RCC 7860 (cell line): ENCODE results near the gene ZC3H11A.
A peak's percentile ranks its signal among the peaks of the same experiment; 100 is the strongest.
"Not testable (repeated sequence)": the region's sequence is repeated elsewhere in the genome, so short reads cannot be mapped to it uniquely, and the experiment has no call there.

Source experiments
- DNase-seq: peaks from one replicate; pipeline ENCODE4 v3.0.0-alpha.2; 2015; ENCODE audit warnings: low spot score
- FAIRE-seq: peaks from 2 replicates; lab custom pipeline; 2012; peaks lifted over from hg19 to GRCh38; lab: Jason Lieb, UNC

Gene ZC3H11A

GRCh38 chr1:203795441-203796235 is at the start of gene ZC3H11A, which contains the start of gene ZBED6:
TSS of gene ZC3H11A (plus strand) at chr1:203795623. CDS start at chr1:203817071, 21,448 bp downstream.
TSS of gene ZBED6 (plus strand) at chr1:203795623. CDS start at chr1:203797523, 1,900 bp downstream.
- peak; percentile 83 for FAIRE-seq

DNA sequence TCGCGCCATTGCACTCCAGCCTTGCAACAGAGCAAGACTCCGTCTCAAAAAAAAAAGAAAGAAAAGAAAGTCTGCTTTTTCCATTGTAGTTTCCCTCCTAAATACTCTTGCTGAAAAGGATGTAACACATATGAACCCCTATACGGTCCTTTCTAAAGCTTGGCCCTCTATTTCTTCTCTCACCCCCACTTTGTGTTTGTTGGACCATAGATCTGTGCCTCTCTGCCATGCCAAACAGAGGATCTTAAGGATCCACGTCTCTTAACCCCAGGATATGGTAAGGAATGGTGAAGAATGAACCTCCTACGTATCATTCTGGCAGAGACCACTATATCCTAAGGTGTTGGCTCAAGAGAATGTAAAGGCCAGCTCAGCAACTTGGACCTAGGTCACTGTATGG is 49.1 kb upstream of the ZC3H11A start:
- DNase-seq (no peak), FAIRE-seq (no peak)

More at GRCh38 chr1:203795441-203796235, at the start of gene ZC3H11A, which contains the start of gene ZBED6:
- DNase-seq, result peak; percentile 95

GRCh38 chr1:203751051-203751450 is 44.4 kb upstream of the ZC3H11A start:
- FAIRE-seq, result no peak

GRCh38 chr1:203751618-203752361 is 43.6 kb upstream of the ZC3H11A start:
- DNase-seq, FAIRE-seq: not testable (repeated sequence)

More at GRCh38 chr1:203751051-203751450, 44.4 kb upstream of the ZC3H11A start:
- DNase-seq, result no peak

DNA sequence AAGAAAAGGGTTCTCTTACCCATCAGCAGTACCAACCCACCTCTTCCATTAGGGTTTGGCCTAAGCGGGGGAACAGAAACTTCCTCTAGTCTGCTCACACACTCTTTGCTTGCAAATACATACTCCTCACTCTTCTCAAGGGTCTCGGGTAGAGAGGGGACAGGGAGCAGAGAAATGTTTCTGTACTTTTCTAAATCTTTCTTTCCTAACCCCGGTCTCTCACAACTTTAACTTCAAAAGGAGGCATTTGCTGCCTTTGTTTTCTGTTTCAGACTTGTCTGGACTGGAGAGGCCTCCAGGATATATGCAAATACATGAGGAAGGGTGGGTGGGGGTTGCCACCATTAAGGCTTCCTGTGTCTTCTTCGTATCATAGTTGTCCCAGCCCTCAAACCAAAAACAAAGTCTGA is 41.0 kb upstream of the ZC3H11A start:
- no peak for FAIRE-seq
- no peak for DNase-seq

DNA sequence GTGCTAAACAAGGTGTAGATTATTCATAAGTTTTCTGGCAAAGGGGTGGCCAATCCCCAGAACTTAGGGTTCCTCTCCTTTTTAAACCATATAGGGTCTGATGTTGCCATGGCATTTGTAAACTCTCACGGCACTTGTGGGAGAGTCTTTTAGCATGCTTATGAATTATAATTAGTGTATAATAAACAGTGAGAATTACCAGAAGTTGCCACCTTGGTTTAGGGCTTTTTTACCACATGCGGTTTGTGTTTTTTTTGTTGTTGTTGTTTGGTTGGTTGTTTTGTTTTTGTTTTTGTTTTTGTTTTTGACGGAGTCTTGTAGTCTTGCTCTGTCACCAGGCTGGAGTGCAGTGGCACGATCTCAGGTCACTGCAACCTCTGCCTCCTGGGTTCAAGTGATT is 39.4 kb upstream of the ZC3H11A start:
- FAIRE-seq (no peak), DNase-seq (no peak)

DNA sequence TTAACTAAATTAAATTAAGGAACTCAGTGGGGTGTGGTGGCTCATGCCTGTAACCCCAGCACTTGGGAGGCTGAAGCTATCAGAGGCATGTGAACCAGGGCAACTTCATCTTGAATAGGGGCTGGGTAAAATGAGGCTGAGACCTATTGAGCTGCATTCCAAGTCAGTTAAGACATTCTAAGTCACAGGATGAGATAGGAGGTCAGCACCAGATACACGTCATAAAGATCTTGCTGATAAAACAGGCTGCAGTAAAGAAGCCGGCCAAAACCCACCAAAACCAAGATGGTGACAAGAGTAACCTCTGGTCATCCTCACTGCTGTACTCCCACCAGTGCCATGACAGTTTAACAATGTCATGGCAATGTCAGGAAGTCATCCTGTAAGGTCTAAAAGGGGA is 36.7 kb upstream of the ZC3H11A start:
- not testable (repeated sequence) for FAIRE-seq, DNase-seq

DNA sequence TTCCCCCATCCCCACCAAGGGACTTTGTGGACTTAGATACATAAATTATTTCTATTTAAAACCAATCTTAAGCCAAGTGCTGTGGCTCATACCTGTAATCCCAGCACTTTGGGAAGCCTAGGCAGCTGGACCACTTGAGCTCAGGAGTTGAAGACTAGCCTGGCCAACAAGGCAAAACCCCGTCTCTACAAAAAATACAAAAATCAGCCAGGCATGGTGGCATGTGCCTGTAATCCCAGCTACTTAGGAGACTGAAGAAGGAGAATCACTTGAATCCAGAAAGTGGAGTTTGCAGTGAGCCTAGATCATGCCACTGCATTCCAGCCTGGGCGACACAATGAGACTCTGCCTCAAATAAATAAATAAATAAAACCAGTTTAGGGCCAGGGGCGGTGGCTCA is 34.9 kb upstream of the ZC3H11A start:
- no peak for FAIRE-seq
- DNase-seq, result no peak

GRCh38 chr1:203761958-203762357 is 33.5 kb upstream of the ZC3H11A start:
- FAIRE-seq, DNase-seq: not testable (repeated sequence)

DNA sequence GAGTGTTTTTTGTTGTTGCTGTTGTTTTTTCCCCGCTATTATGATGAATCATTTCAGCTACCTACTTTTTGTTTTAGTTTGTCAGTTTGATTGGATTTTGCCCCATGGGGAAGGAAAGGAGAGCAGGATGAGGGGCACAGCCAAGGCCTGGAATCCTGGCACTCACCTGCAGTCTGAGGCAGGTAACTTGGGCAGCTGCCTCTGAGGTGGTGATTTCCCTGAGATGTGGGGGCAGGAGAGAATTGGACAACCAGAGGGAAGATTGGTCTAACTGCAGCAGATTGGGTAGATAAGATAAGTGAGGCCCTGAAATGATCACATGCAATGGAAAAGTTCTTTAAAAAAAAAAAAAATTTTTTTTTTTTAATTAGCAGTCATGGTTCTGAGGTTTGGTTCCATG is 31.9 kb upstream of the ZC3H11A start:
- DNase-seq, result no peak

GRCh38 chr1:203764105-203765028 is 31.1 kb upstream of the ZC3H11A start:
- DNase-seq (no peak), FAIRE-seq (no peak)

More for the DNA sequence above, 31.9 kb upstream of the ZC3H11A start:
- no peak for FAIRE-seq

DNA sequence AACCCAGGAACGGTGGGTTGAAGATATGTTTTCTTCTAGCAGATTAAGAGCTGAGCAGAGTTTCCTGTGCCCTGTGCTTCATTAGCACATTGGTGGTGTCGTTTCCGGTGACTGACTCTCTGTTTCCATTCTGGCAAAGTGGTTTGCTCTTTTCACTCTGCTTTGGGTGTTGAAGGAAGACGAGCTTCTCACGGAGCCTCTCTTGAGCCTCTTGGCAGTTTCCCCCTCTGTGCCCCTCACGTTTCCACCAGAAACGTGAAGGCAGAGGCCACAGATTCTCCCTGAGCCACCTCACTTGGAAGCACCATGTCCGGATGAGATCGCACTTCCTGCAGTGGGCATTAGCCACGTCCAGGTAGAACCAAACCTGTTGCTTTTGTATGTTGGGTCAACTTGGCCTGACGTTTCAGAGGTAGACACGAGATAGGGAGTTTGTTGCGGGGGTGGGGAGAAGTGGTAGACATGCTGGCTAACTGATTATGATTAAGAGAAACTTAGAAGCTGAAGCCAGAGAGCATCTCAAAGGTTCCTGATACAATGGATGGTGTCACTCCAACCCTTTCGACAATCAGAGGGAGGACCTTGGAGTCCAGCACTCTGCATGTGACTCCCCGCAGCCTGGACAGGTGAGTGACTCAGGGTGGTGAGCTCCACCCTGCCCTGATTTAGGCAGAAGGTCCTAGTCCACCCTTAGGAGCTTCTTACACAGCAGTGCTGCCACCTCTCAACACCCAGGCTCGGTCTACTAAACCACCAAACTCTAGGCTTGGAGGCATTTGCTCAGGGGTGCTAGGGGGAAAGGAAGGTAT is 30.2 kb upstream of the ZC3H11A start, which contains the start of gene LAX1:
Gene LAX1 (plus strand): TSS at position 155 of the 809 bp plus-strand sequence. CDS start 383 bp downstream, at position 538.
- no peak for DNase-seq
- no peak for FAIRE-seq

DNA sequence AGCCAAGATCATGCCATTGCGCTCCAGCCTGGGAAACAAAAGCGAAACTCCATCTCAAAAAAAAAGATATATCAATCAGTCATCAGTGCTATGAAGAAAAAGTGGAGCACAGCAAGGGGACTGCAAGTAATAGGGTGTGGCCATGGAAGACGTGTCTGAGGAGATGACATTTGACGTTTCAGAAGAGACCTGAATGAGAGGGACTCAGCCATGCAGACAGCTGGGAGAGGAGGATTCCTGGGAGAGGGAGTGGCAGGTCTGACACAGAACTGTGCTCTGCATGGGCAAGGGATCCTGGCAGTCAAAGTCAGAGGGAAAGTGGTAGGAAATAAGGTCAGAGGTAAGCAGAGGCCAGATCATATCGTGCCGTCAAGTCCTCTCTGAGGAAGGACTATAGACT is 27.2 kb upstream of the ZC3H11A start:
- FAIRE-seq, result no peak

GRCh38 chr1:203769505-203770343 is 25.7 kb upstream of the ZC3H11A start:
- FAIRE-seq (no peak), DNase-seq (peak; percentile 80)

More for the DNA sequence above, 27.2 kb upstream of the ZC3H11A start:
- no peak for DNase-seq

- FAIRE-seq, result no peak
- no peak for DNase-seq
Observed at GRCh38 chr1:203771901-203772301, 23.5 kb upstream of the ZC3H11A start.

DNA sequence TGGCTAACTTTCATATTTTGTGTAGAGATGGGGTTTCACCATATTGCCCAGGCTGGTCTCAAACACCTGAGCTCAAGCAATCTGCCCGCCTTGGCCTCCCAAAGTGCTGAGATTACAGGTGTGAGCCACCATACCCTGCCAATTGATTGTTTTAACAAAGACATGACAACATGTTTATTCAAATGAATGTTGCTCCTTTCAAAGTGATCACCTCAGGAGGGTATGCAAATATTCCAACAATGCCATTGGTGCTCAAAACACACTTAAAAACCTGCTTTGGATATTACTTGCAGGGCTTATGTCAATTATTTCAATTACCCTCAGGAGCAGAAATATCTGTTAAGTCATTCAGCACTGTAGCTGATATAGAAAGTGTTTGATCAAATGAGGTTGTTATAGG is 22.6 kb upstream of the ZC3H11A start:
- FAIRE-seq (no peak), DNase-seq (no peak)

DNA sequence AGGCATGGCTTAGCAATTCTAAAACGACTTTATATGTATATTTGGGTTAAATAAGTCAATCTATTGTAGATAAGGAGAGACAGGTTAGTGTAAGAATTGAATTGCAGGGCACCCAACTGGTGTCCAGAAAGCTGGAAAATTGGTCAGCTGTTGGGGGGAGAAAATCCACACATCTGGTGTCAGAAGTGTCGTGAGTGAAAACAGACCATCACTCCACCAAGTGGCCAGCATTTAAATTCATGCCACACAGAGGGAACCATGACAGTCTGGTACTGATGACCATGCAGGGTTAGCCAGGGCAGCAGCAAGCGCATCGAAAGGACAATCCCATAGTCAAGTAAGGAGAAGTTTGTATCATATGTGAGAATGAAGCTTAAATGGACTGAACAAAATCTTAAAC is 18.8 kb upstream of the ZC3H11A start:
- DNase-seq (no peak), FAIRE-seq (no peak)

DNA sequence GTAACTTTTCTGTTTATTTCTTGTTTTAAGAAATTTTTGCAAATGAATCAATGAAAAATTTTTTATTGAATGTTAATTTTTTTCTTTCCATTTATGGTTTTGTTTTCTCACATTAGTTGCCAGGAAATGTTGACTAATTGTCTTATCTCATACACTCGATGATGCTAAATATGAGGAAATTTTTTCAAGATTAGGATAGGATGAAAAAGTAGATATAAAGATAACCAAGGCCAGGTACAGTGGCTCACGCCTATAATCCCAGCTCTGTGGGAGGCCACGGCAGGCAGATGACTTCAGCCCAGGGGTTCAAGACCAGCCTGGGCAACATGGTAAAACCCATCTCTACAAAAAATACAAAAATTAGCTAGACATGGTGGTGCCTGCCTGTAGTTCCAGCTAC is 17.8 kb upstream of the ZC3H11A start:
- DNase-seq, result no peak
- no peak for FAIRE-seq

DNA sequence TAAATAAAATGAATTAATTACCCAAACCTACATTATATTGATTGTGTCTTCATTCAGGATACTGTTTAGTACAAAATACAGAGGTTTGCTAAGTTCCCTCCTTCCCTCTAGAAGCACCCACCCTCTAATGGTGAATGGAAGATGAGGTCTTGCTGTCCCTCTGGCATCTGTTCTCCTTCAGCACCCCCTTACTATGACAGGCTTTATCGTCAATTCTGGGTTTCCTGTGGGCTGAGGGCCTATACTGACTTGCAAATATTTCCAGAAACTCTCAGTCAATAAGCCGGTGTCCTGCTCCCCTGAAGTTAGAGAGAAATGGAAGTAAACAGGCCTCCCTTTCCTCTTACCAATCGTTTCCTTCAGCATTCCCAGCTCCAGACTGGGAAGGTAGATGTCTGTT is 17.3 kb upstream of the ZC3H11A start:
- FAIRE-seq, result no peak
- no peak for DNase-seq
